Endothelial cell (in vitro differentiated cells): Measurements from ENCODE around the gene AUTS2. TPM values are rescaled to one million over a fixed set of nuclear protein-coding genes. Genes with fewer than 3 reads are reported as not detected.

ENCODE experiments used
- DNase-seq: peaks from one replicate; pipeline ENCODE4 v3.0.0; 2021; ENCODE audit warnings: low spot score
- H3K27ac Mint-ChIP-seq: one replicate; pipeline ENCODE4 v1.8.0; 2021; ENCODE audit warnings: mixed read lengths, inconsistent platforms; ENCODE audit not compliant: unreplicated experiment
- H3K27me3 Mint-ChIP-seq: one replicate; pipeline ENCODE4 v1.8.0; 2021; ENCODE audit warnings: mild to moderate bottlenecking, moderate library complexity, mixed read lengths, inconsistent platforms; ENCODE audit not compliant: unreplicated experiment
- H3K36me3 Mint-ChIP-seq: one replicate; pipeline ENCODE4 v1.8.0; 2021; ENCODE audit warnings: mild to moderate bottlenecking, low read depth, mixed read lengths, inconsistent platforms; ENCODE audit not compliant: unreplicated experiment
- H3K4me1 Mint-ChIP-seq: one replicate; pipeline ENCODE4 v1.8.0; 2021; ENCODE audit warnings: mild to moderate bottlenecking, mixed read lengths, inconsistent platforms; ENCODE audit not compliant: unreplicated experiment
- H3K4me3 Mint-ChIP-seq: one replicate; pipeline ENCODE4 v1.8.0; 2021; ENCODE audit warnings: mild to moderate bottlenecking, mixed read lengths, inconsistent platforms; ENCODE audit not compliant: unreplicated experiment
- H3K9me3 Mint-ChIP-seq: one replicate; pipeline ENCODE4 v1.8.0; 2021; ENCODE audit warnings: mixed read lengths, inconsistent platforms; ENCODE audit not compliant: unreplicated experiment
- CTCF ChIP-seq: fragments of 200-600 bp; sonication (generic); IDR thresholded peaks from one replicate; pipeline ENCODE4 v1.5.0; 2021; ENCODE audit warnings: antibody characterized with exemption; ENCODE audit not compliant: unreplicated experiment
- total RNA-seq: library from RNA; stranded (reverse); fragmentation: NEBNext Ultra II Directional; extraction: Animal tissue kit (Norgen Biotek cat#: 25700); gene quantifications from one replicate; pipeline ENCODE4 v1.2.1, GENCODE V29; 2021; ENCODE audit not compliant: unreplicated experiment

Gene AUTS2
- total RNA-seq, 1 donor from 2014 or later: 103 TPM

GRCh38 chr7:70466725-70467364 is 868.6 kb downstream of the AUTS2 start:
- H3K4me1 Mint-ChIP-seq: peaks cover 20% of the 10 kb centered on the region
- no peak for TF ChIP-seq CTCF
- H3K27me3 Mint-ChIP-seq: peaks cover 5% of the 10 kb centered on the region
- H3K27ac Mint-ChIP-seq: peak overlapping the region; percentile 2
- DNase-seq: no peak
- no peaks in the 10 kb centered on the region for H3K9me3 Mint-ChIP-seq
- H3K36me3 Mint-ChIP-seq: peaks cover 9% of the 10 kb centered on the region
- no peak overlapping the region for H3K4me3 Mint-ChIP-seq

GRCh38 chr7:70470746-70471145 is 872.5 kb downstream of the AUTS2 start:
- Mint-ChIP-seq H3K27ac (no peak overlapping the region), H3K9me3 (no peaks in the 10 kb centered on the region), H3K4me3 (no peak overlapping the region), H3K27me3 (peaks cover 4% of the 10 kb centered on the region), H3K4me1 (peaks cover 56% of the 10 kb centered on the region), H3K36me3 (peaks cover 9% of the 10 kb centered on the region)
- DNase-seq: no peak
- no peak for TF ChIP-seq CTCF

GRCh38 chr7:70472601-70473237 is 874.4 kb downstream of the AUTS2 start:
- no peak for DNase-seq
- Mint-ChIP-seq H3K27ac (no peak overlapping the region), H3K4me3 (no peak overlapping the region), H3K27me3 (peaks cover 4% of the 10 kb centered on the region), H3K36me3 (peaks cover 10% of the 10 kb centered on the region), H3K9me3 (no peaks in the 10 kb centered on the region), H3K4me1 (peaks cover 66% of the 10 kb centered on the region)
- no peak for TF ChIP-seq CTCF

- DNase-seq: peak; percentile 15
- Mint-ChIP-seq H3K27me3 (peaks cover 7% of the 10 kb centered on the region), H3K27ac (peak overlapping the region; percentile 92), H3K36me3 (peaks cover 5% of the 10 kb centered on the region), H3K9me3 (no peaks in the 10 kb centered on the region), H3K4me1 (peaks cover 66% of the 10 kb centered on the region), H3K4me3 (no peak overlapping the region)
- no peak for TF ChIP-seq CTCF
Observed at GRCh38 chr7:70474639-70475234, 876.5 kb downstream of the AUTS2 start.
